DMS153 treated with DMSO at 0.1 percent for 48 hours (cell line): ENCODE measurements around the gene VSX2.

Experiments
- DNase-seq: peaks from one replicate; lab custom pipeline; 2025; ENCODE audit not compliant: unreplicated experiment; lab: John Stamatoyannopoulos, UW

VSX2 gene

DNA sequence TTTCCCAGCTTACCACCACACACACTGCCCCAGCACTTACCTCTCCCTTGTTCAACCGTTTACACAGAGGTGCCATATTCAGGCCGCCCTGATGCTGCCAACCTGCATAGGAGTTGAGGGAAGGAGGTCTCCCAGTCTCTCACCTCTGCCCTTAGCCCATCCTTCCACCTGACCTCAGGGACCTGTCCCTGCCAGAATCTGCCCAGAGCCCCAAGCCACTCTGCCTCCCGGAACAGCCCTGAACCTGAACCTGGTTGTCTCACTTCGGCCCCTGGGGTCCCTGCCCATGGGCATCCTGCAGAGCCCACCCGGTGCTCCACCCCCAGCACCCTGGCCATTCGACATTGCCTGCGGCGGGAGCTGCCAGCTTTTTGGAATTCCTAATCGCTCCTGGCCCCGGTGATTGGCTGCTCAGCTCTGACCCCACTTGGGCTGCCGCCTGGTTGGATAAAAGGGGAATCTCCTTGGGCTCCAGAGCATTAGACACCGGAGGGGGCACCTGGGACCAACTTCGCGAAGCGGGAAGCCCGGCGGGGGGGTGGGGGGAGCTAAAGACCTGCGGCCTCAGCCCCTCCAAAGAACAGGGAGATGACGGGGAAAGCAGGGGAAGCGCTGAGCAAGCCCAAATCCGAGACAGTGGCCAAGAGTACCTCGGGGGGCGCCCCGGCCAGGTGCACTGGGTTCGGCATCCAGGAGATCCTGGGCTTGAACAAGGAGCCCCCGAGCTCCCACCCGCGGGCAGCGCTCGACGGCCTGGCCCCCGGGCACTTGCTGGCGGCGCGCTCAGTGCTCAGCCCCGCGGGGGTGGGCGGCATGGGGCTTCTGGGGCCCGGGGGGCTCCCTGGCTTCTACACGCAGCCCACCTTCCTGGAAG is at the start of gene VSX2:
Gene VSX2 (plus strand): TSS at position 476 of the 874 bp plus-strand sequence. CDS start 113 bp downstream, at position 589.
- no peak for DNase-seq

DNA sequence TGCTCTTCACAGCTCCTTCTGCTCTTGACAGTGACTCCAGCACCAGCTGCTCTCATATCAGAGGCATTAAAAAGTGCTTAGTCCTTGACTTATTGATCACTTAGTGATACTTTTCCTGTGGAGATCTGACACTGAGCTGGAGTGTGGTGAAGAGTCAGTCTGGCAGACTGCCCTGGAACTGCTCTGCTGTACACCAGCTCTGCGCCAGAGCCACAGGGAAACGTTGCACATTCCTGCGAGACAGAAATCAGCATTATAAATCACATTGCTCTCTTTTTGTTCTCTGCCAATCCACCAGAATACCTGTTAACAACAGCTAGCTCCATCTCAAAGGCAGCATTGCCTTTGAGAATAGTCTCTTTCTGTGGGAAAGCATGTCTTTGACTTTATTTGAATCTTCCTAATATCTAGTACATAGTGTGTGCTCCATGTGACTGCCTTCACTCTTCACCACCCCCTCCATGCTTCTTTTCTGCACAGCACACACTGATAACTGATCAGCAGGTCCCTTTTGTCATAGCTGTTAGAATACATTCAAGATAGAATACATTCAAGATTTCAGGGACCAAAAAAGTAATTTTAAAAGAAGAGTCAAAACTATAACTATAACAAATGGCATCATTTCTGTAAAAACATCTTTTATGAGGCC is 48.2 kb upstream of the VSX2 start:
- no peak for DNase-seq

DNA sequence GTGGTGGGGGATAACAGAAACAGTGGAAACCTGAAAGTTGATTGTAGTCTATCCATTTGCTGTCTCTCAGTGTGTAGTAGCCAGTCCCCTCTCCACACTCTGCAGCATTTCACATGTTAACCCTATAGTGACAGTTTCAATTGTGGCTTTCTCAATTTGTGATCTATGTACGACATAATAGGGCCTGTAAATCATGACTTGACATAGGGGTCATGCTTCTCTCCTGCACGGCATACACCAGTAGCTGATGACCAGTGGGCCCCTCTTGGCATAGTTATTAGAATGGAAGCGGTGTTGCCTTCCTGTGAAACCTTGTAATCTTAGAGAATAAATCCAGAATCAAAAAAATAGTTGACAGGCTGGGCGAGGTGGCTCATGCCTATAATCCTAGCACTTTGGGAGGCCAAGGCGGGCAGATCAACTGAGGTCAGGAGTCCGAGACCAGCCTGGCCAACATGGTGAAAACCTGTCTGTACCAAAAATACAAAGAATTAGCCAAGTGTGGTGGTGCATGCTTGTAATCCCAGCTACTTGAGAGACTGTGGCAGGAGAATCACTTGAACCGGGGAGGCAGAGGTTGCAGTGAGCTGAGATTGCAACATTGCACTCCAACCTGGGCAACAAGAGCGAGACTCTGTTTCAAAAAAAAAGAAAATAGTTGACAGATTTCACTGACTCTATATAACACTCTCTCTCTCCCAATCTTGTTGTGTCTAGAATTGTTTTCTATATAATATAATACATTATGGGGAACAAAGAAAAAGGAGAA is 44.6 kb upstream of the VSX2 start:
- DNase-seq = no peak

DNA sequence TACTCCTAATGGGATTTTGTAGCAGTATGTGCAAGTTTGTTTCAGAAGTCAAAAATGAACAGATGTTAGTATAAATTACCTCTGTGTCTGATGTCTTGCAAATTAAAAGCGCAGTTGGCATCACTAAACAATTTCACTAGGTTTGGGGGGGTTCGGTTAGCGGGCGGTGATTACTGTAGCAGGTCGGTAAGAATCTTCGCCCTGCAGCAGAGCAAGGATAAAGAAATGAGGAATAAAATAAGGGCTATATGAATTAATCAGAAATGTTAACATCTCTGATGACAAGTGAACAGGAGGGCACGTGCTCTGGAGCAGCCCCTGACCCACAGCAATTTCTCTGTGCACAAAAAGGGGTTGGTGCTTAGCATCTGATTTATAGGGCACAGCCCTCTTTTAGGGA is 43.6 kb upstream of the VSX2 start:
- no peak for DNase-seq

DNA sequence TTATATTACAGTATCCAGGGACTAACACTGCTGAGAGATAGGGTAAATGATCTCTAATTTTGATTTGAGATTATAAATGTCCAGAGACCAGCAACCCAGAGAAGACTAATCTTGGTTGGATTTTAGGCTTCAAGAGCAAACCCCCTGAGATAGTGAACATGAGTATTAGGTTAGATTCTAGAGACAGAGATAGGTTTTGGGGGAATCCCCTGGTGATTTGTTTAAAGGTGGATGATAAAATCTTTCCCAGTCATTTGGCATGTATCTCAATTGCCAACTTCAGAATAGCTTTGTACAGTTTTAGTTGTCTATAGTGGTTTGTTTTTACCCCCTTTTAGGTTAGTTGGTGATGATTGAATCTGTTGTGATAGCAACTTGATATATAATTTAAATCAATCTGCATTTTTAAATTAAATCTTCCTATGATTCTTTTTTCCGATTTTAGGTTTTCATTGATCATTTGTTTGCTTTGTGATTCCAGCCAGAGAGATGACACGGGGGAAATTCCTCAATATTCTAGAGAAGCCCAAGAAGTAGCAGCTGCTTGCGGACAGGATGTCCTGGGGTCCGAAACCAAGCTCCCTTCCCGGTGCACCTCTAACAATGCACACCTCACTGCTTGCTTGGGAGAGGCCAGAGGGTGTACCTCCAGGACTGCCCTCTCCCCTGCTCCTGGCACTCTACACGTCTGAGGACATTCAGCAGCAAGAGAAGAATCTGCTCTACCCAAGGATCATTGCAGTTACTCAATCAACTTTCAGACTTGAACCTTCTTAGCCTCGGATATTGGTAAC is 40.6 kb upstream of the VSX2 start:
- no peak for DNase-seq

DNA sequence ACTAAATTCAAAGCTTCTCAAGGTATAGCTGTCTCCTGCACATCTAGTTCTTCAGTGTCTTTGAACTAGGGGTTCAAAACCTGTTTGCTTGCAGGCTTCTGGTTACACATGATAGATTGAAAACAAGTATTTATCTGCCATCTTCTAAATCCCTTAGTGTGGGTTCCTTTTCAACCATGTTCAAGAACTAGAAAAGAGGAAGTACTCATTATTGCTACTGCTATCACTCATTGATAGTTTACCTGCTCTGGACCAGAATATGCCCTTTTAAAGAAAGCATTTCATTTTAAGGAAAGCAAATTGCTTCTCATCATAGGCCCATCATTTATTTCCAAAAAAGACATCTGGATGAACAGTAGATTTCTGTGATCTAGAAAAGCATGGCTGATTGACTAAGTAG is 37.1 kb upstream of the VSX2 start:
- DNase-seq = no peak

DNA sequence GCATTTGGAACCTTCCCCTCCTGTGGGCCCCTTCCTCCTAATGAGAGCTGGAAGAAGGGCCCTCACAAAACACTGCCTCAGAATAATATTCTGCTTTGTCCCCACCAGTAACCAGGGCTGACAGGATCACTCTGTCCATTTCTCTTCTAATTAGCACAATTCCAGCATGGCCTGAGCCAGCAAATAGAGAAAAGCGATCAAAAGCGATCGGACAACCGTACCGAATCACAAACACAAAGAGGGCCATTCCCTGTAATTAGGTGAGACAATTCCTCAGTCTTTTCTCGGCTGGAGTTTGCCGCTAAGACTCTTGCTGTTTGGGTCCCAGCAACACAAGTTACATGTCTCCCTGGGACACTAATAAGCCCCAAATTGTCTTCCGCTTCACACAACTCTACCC is 35.6 kb upstream of the VSX2 start:
- DNase-seq = no peak

DNA sequence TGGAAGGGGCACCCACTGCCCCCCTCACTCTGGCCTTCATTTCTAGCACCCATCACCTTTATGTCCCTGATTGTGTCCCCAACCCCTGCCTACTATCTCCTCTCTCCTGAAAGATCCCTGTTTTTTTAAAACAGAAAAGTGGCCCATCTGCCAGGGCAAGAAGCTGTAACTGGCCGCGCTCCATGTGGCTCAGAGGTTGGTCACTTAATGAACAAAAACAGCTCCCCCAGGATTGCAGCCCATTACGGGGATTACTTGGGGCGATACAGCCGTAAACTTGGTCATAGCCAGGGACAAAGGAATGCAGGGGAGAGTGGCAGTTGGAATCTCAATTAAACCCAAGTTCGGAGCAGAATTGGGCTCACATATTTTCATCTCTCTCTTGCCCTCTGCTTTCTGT is 34.8 kb upstream of the VSX2 start:
- no peak for DNase-seq

DNA sequence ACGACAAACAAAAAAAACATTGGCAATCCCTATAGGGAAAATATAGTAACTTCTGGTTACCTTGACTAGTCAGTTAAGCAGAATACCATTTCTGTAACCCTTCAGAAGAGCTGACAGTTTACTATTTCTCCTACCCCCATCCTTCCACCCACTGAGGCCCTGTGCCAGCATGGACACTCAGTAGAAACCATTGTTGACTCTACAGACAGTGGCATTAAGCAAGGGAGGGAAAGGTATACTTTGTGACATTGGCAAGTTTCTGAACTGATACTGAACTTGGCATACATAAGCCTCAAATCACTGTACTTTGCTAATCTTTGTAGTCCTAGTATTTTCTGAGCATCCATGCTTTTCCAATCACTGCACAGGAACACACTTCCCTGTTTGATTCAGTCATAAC is 33.4 kb upstream of the VSX2 start:
- no peak for DNase-seq

DNA sequence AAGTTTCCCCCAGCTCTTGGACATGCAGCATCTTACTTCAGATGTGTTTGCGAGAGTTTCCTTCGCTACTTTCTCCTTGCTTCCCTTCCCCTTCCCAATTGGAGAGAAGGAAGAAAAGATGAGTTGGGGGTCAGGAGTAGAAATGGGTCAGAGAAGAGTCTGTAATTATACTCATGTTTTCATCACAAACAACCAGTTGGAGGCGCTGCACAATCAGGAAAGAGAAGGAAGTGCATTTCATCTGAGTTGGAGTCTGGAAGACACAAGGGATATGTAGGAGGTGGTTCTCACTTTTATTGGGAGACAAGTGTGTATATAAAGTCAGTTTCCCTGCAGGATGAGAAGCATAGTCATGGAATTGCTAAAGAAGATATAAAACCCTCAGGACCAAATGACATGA is 31.3 kb upstream of the VSX2 start:
- no peak for DNase-seq

DNA sequence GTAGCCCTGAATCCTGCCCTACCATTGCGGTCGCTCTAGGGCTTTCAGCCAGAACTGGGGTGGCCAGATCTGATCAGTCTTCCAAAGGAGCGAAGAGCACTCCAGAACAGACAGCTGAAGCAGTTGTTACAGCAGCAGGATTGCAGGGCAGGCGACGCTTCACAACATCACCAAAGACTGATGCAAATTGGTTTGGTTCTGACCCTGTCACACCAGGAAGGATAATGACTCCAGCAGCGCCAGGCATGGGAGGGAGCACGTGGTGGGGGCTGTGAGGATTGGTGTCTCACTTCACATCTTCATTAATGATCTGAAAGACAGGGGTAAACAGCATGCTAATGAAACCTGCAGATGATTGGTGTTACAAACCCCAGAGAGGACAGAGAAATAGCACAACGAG is 30.6 kb upstream of the VSX2 start:
- DNase-seq = no peak

DNA sequence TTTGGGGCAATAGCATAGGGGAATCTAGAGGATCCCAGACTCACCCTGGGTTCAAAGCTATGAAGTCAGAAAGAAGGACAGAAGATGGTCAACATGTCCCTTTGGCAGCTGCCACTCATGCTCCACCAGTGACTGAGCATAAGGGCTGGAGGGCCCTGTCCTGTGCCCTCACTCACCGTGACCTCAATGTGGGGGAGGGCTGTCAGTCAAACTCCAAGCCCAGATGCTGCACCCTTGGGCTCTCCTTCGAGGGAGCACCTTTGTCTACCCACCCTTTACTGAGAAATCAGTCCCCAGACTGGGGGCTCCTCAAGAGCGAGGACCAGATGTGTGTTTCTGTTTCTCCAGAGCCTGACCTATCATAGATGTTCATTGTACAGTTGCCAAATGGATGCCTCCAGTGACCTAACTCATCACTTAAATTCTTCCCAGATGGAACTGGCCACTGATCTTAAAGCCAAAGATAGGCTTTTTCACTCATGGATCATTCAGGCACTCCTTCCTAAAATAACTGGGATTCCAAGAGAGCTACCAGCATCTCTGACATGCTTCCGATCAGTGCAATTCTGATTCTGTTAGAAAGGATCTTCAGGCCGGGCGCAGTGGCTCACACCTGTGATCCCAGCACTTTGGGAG is 27.2 kb upstream of the VSX2 start:
- no peak for DNase-seq

DNA sequence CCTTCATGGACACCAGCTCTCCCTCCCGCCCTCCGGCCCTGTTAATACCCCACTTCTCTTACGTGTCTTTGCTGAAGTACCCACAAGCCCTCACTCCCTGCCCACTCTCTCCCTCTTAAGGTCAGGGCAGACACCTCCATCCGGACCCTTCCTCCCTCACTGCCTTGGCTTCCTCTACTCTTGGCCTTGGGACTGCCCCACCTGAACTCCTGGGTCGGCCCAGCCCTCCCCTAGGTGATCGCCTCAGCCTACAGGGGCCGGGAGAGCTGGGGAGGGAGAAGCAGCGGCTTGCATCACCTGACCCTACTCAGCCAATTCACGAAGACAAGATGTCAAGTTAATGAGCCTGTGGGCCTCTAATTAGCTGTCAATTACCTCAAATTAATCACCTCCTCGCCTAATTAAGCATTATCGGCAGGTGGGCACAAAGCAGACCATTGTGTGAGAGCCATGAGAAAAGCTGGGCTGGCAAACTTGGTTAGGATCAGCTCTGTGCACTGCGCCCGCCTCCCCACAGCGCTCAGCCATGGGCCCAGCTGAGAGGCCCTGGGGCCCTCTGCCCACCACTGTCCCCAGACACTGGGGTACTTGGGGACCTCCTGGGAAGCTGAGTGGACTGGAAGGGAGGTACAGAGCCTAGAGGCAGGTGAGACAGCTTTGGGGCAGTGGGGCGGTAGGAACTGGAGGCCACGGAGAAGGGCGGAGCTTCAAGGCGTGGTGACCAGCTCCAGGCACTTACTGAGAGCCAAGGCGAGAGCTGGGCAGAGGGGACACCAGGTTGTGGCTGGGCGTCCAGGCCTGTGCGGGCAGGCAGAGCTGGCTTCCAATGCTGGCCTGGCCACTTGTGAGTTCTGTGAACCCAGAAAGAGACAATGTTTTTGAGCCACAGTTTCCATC is 25.1 kb upstream of the VSX2 start:
- DNase-seq = no peak

DNA sequence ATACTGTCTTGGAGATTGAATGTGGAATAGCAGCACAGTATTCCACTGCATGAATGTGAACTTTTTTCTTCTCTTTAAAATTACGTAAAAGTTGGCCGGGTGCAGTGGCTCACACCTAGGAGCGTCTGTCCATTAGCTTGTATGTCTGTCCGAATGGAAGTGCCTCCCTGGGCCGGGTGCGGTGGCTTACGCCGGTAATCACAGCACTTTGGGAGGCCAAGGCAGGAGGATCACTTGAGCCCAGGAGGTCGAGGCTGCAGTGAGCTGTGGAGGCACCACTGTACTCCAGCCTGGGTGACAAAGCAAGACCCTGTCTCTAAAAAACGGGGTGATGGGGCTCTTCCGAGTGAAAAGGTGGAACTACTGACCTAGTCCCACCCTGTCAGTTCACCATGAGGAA is 22.6 kb upstream of the VSX2 start:
- no peak for DNase-seq

DNA sequence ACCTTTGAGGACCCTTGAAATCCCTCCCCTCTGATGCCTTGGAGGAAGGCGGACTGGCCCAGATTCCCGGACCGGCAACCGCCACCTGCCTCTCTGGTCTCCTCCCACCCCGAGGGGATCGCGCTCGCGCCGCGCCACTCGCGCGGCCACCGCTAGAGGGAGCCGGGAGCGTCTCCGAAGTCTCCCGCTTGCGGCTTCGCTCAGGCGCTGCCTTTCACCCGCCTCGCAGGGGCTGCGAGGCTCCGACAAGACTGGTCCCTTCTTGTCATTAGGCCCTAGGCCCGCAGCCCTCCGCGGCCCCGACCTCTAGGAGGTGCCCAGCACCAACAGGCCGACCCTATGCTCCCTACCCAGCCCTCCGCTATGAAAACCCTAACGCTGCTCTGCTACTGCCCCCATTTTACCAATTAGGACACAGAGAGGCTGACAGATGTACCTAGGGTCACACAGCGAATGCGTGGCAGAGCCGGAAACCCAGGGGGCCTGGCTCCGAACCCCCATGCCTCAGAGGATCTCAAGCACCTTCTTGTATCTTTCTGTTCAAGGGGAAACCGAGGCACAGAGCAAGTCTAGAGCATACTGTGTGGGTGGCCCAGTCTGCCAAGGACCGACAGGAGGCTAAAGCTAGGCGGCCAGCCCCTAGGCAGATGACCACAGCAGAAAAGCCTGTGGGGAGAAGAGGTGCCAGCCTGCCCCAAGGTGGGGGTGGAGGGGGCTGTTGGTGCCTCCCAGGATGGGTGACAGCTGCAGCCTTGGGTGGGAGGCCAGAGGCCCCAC is 21.4 kb upstream of the VSX2 start:
- no peak for DNase-seq

DNA sequence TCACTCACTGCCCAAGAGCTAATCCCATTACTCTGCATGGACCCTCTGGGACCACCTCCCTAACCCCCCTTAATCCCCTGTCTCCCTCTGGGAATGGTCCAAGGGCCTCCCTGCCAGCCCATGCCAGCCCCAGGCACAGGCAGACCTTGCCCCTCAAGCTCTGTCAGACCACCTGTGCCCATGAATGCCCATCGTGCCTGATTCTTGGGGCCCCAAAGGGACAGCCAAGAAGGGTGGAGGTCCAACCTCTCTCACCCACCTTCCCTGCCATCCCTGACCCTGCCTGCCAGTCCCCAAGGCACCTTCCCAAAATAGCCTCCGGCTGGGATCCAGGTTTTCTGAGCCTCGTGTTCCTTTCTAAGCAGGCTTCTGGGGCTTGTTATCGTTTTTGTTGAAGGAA is 20.8 kb upstream of the VSX2 start:
- DNase-seq = no peak

DNA sequence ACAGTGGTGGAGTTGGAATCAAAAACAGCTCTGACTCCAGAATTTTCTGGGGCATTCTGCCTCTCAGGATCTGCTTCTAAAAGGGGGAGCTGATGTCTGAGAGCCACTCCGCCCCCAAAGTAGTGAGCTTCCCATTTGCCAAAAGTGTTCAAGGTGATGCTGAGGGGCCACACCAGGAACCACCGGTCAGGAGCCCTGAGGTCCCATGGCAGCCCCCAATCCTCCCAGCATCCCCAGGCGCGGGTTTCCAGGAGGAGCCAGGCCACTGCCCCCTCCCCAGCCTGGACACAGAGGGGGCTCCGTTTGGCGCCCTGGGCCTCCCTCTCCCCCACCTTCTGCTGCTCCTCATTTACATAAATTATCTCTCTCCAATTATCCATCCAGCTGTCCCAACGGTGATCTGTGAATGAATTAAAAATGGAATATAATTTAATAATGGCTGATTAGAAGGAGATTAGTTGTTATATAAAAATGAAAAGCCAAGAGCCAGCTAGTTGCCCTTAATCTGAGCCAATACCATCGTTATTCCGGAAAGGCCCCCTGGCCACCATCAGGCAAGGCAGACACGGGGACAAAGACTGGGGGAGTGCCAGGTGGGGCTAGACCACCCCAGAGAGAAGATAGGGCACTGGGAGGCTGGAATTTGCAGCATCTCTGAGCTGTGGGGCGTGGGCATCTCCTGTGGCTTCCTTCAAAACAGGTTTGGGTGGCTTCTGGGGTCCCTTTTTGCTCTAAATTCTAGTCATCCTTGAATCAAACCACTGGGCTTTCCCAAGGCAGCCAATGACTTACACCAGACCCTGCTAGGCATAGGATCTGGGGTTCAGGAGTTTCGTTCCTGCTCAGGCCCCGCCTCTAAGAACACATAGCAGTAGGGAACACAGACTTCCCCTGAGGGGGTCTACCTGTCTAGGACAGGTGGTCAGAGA is 19.7 kb upstream of the VSX2 start:
- no peak for DNase-seq

DNA sequence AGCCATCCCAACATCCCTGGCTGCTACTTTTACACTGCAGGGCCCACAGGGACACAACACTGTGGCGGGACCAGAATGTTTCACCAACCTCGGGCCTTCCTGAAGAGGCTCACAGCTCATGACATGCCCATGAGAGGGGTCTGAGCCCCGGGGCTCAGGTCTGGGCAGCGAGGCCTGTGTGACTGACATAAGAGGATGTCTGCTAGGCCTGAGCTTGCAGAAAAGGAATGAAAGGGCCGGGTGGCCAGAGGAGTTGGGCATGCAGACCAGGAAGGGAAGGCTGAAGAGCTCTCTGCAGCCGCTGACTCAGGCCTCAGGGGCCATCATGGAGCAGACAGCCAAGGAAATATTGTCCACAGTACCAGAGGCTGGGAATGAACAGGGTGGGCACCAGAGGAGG is 18.3 kb upstream of the VSX2 start:
- DNase-seq = no peak
